GM18526 (cell line): Measurements from ENCODE around the gene NCAPD2.

ENCODE experiments used
- POLR2A ChIP-seq: IDR thresholded peaks from 3 replicates; pipeline ENCODE4 v1.6.1; 2011; ENCODE audit not compliant: insufficient read length; ENCODE audit errors: extremely low read depth

NCAPD2 gene

GRCh38 chr12:6528539-6529235, 34.8 kb downstream of the NCAPD2 start:
- TF ChIP-seq POLR2A, result no peak

GRCh38 chr12:6529291-6529737, 35.4 kb downstream of the NCAPD2 start:
- TF ChIP-seq POLR2A, result no peak

- TF ChIP-seq POLR2A, result no peak
Measured at GRCh38 chr12:6530576-6531260, 36.8 kb downstream of the NCAPD2 start.

- peak; percentile 40 for TF ChIP-seq POLR2A
Measured at GRCh38 chr12:6532051-6532926, 38.4 kb downstream of the NCAPD2 start.

- peak; percentile 38 for TF ChIP-seq POLR2A
Measured at GRCh38 chr12:6532927-6533652, 39.2 kb downstream of the NCAPD2 start.

GRCh38 chr12:6533653-6533922, 39.7 kb downstream of the NCAPD2 start:
- TF ChIP-seq POLR2A, result no peak

GRCh38 chr12:6533923-6534694, 40.2 kb downstream of the NCAPD2 start, which contains the start of gene GAPDH:
TSS of gene GAPDH (plus strand) at chr12:6534517. CDS start at chr12:6534833, 316 bp downstream.
- peak; percentile 100 for TF ChIP-seq POLR2A

GRCh38 chr12:6534695-6534944, 40.7 kb downstream of the NCAPD2 start:
- no peak for TF ChIP-seq POLR2A

GRCh38 chr12:6534945-6535696, 41.2 kb downstream of the NCAPD2 start:
- TF ChIP-seq POLR2A, result peak; percentile 44

GRCh38 chr12:6535697-6535946, 41.7 kb downstream of the NCAPD2 start:
- TF ChIP-seq POLR2A, result no peak

- no peak for TF ChIP-seq POLR2A
Measured at GRCh38 chr12:6535960-6536847, 42.3 kb downstream of the NCAPD2 start.

- TF ChIP-seq POLR2A, result peak; percentile 17
Measured at GRCh38 chr12:6536894-6537579, 43.1 kb downstream of the NCAPD2 start.
